HG02588 (cell line): Measurements from ENCODE around the gene EDN1.

Experiments used
- ATAC-seq: cut with Tn5 transposase; IDR thresholded peaks from one replicate; pipeline ENCODE4 v1.9.1; 2021; ENCODE audit warnings: mild to moderate bottlenecking, moderate library complexity; ENCODE audit not compliant: unreplicated experiment

EDN1 gene

GRCh38 chr6:12289933-12290820 lies at the start of gene EDN1:
TSS of gene EDN1 (plus strand) at chr6:12290361. CDS start at chr6:12290630, 269 bp downstream.
- ATAC-seq, result peak; percentile 82

GRCh38 chr6:12241493-12242175 lies 48.5 kb upstream of the EDN1 start:
- no peak for ATAC-seq

- no peak for ATAC-seq
Measured at GRCh38 chr6:12243169-12243568, 47.0 kb upstream of the EDN1 start.

- no peak for ATAC-seq
Measured at GRCh38 chr6:12245360-12245759, 44.8 kb upstream of the EDN1 start.

GRCh38 chr6:12245763-12246718 lies 44.1 kb upstream of the EDN1 start:
- ATAC-seq, result no peak

- no peak for ATAC-seq
Measured at GRCh38 chr6:12246900-12247299, 43.3 kb upstream of the EDN1 start.

GRCh38 chr6:12249541-12250382 lies 40.4 kb upstream of the EDN1 start:
- no peak for ATAC-seq

GRCh38 chr6:12250383-12250770 lies 39.8 kb upstream of the EDN1 start:
- ATAC-seq, result no peak

GRCh38 chr6:12254210-12254609 lies 36.0 kb upstream of the EDN1 start:
- no peak for ATAC-seq

- ATAC-seq, result no peak
Measured at GRCh38 chr6:12258191-12258590, 32.0 kb upstream of the EDN1 start.

GRCh38 chr6:12258591-12259075 lies 31.5 kb upstream of the EDN1 start:
- no peak for ATAC-seq

- no peak for ATAC-seq
Measured at GRCh38 chr6:12260458-12261093, 29.6 kb upstream of the EDN1 start.

GRCh38 chr6:12261502-12261901 lies 28.7 kb upstream of the EDN1 start:
- ATAC-seq, result no peak

- ATAC-seq, result no peak
Measured at GRCh38 chr6:12262236-12263061, 27.7 kb upstream of the EDN1 start.

- ATAC-seq, result no peak
Measured at GRCh38 chr6:12263403-12263802, 26.8 kb upstream of the EDN1 start.

GRCh38 chr6:12264671-12265070 lies 25.5 kb upstream of the EDN1 start:
- no peak for ATAC-seq

- ATAC-seq, result no peak
Measured at GRCh38 chr6:12265296-12265695, 24.9 kb upstream of the EDN1 start.

GRCh38 chr6:12265791-12266190 lies 24.4 kb upstream of the EDN1 start:
- ATAC-seq, result no peak

GRCh38 chr6:12266571-12266970 lies 23.6 kb upstream of the EDN1 start:
- no peak for ATAC-seq
